HepG2 (cell line): Measurements from ENCODE around the gene THRA. TPM values are rescaled to one million over a fixed set of nuclear protein-coding genes. Genes with fewer than 3 reads are reported as not detected.

Experiments used
- ATF3 ChIP-seq: sonication (generic); formaldehyde crosslinking; IDR thresholded peaks from 2 replicates; pipeline ENCODE4 v1.4.0; 2020; ENCODE audit warnings: missing genetic modification reagents
- CEBPZ ChIP-seq: IDR thresholded peaks from 2 replicates; pipeline ENCODE4 v1.6.1; 2012; ENCODE audit warnings: low read length, improper control_type of control experiment
- DBP ChIP-seq: sonication (generic); formaldehyde crosslinking; IDR thresholded peaks from 2 replicates; pipeline ENCODE4 v1.4.0; 2020; ENCODE audit warnings: missing genetic modification reagents; ENCODE audit errors: not compliant biosample characterization
- MZF1 ChIP-seq: sonication (generic); formaldehyde crosslinking; IDR thresholded peaks from 2 replicates; pipeline ENCODE4 v1.8.1; 2023; ENCODE audit warnings: mild to moderate bottlenecking, missing genetic modification reagents, borderline replicate concordance
- NFRKB ChIP-seq: fragments of 450-650 bp; IDR thresholded peaks from 2 replicates; pipeline ENCODE4 v1.6.1; 2017
- PAWR ChIP-seq: sonication (generic); formaldehyde crosslinking; IDR thresholded peaks from 2 replicates; pipeline ENCODE4 v1.4.0; 2020; ENCODE audit warnings: missing genetic modification reagents, mild to moderate bottlenecking, borderline replicate concordance
- PHF5A ChIP-seq: IDR thresholded peaks from one replicate; pipeline ENCODE4 v1.6.1; 2018; ENCODE audit warnings: low read depth, missing genetic modification reagents; ENCODE audit not compliant: unreplicated experiment
- RBM39 ChIP-seq: fragments of 200-400 bp; formaldehyde crosslinking; IDR thresholded peaks from one replicate; pipeline ENCODE4 v1.6.1; 2018; ENCODE audit warnings: antibody characterized with exemption, mild to moderate bottlenecking, low read depth, low read length; ENCODE audit not compliant: poor library complexity, severe bottlenecking
- SATB2 ChIP-seq: sonication (generic); formaldehyde crosslinking; IDR thresholded peaks from 2 replicates; pipeline ENCODE4 v1.5.0; 2020; ENCODE audit warnings: missing genetic modification reagents
- XBP1 ChIP-seq: sonication (generic); formaldehyde crosslinking; IDR thresholded peaks from 2 replicates; pipeline ENCODE4 v1.5.0; 2020; ENCODE audit warnings: missing genetic modification reagents
- XRCC5 ChIP-seq: fragments of 200-400 bp; formaldehyde crosslinking; optimal IDR thresholded peaks from 2 replicates; pipeline ENCODE3; 2017; ENCODE audit warnings: mild to moderate bottlenecking, low read length
- ZNF331 ChIP-seq: sonication (generic); formaldehyde crosslinking; IDR thresholded peaks from 2 replicates; pipeline ENCODE4 v1.4.0; 2020; ENCODE audit warnings: missing genetic modification reagents
- ZNF510 ChIP-seq: sonication (generic); formaldehyde crosslinking; IDR thresholded peaks from 2 replicates; pipeline ENCODE4 v1.4.0; 2020; ENCODE audit warnings: low read depth, mild to moderate bottlenecking, missing genetic modification reagents
- ZNF577 ChIP-seq: sonication (generic); formaldehyde crosslinking; IDR thresholded peaks from 2 replicates; pipeline ENCODE4 v1.4.0; 2020; ENCODE audit warnings: mild to moderate bottlenecking, low read depth, missing genetic modification reagents, borderline replicate concordance
- ZNF776 ChIP-seq: sonication (generic); formaldehyde crosslinking; IDR thresholded peaks from 2 replicates; pipeline ENCODE4 v1.4.0; 2020; ENCODE audit warnings: mild to moderate bottlenecking, missing genetic modification reagents
- polyA plus RNA-seq, 8 experiments: library from polyadenylated mRNA; depleted of rRNA in 3 of 8; stranded (reverse) in 7 of 8; unstranded in 1 of 8; fragments of >200 nt; fragmentation: Illumina TruSeq in 4 of 8; extraction: Trizol in 4 of 8; gene quantifications; 2 replicates each; pipeline versions ENCODE4 v1.2.1 to v1.2.3, GENCODE V29; 2011 to 2016; ENCODE audit warnings: low read depth in 4 of 8, missing spikeins in 1 of 8, mixed read lengths in 1 of 8; ENCODE audit not compliant: insufficient read depth in 1 of 8
- total RNA-seq, 5 experiments: library from RNA; depleted of rRNA; stranded (reverse); fragments of >200 nt; fragmentation: Illumina TruSeq; extraction: Trizol; gene quantifications; 2 replicates each; pipeline ENCODE4 v1.2.3, GENCODE V29; 2016; ENCODE audit warnings: low read depth in 1 of 5
- TF ChIP-seq, protein P1 (sequence below): sonication (generic); formaldehyde crosslinking; IDR thresholded peaks from 2 replicates; pipeline ENCODE4 v1.4.0; 2020; ENCODE audit warnings: missing genetic modification reagents
- TF ChIP-seq, protein P2 (sequence below): sonication (generic); formaldehyde crosslinking; conservative IDR thresholded peaks from 2 replicates; pipeline ENCODE4 v1.4.0; 2020; ENCODE audit warnings: missing genetic modification reagents

Gene THRA
- total and polyA plus RNA-seq, 2 of the 13 experiments (the other 11 are each of a cell fraction or from before 2014, with no cell fraction given), result 8.0 to 9.9 TPM

DNA sequence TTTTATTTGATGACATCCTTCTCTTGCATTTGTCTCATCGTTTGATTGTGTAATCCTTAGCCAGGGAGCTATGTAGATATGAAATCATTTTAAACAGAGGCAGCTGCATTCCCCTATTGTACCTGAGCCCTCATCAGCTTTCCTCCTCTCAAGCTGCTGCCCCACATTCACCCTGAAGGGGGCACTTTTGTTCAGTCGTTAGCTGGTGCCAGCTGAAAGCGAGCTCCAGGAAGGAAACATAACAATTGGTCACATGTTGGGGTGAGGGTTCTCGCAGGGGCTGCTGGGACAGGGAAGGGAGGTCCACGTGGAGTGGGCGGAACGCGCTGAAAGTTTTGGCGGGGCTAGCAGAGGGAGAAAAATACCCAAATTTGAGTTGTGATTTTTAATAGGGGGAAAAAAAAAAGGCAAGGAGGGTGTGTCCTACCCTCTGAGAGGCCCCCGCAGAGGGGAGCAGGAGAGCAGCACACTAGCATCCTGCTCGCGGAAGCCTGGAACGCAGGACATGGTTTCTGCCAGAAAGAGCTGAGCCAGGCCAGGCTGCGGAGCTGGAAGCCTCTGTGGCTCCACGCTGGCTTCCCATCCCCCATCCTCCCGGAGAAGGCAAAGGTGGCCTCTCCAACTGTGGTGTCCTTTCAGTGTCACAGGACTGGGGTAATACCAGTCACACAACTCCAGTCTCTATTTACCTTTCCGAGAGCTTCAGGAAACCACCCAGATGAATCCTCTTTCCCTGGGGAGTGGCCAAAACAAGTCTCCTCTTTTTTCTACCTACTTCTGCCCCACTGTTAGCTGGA is 50.5 kb downstream of the THRA start (continued):
- TF ChIP-seq, protein P1, sequence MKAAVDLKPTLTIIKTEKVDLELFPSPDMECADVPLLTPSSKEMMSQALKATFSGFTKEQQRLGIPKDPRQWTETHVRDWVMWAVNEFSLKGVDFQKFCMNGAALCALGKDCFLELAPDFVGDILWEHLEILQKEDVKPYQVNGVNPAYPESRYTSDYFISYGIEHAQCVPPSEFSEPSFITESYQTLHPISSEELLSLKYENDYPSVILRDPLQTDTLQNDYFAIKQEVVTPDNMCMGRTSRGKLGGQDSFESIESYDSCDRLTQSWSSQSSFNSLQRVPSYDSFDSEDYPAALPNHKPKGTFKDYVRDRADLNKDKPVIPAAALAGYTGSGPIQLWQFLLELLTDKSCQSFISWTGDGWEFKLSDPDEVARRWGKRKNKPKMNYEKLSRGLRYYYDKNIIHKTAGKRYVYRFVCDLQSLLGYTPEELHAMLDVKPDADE (CRISPR knock-in tag), result no peak
- TF ChIP-seq DBP (no peak), ZNF577 (CRISPR knock-in tag) (no peak), XBP1 (CRISPR knock-in tag) (no peak), ZNF331 (CRISPR knock-in tag) (no peak; the same call in 1 of the 2 replicates), RBM39 (peak; percentile 71), CEBPZ (no peak), NFRKB (no peak), SATB2 (CRISPR knock-in tag) (peak; percentile 89), PHF5A (CRISPR knock-in tag) (peak; percentile 84), ZNF510 (no peak; the same call in 1 of the 2 replicates), ZNF776 (CRISPR knock-in tag) (no peak), MZF1 (CRISPR knock-in tag) (no peak), XRCC5 (peak; percentile 91), ATF3 (no peak; the same call in 1 of the 2 replicates), PAWR (no peak; the same call in 1 of the 2 replicates)
- TF ChIP-seq, protein P2, sequence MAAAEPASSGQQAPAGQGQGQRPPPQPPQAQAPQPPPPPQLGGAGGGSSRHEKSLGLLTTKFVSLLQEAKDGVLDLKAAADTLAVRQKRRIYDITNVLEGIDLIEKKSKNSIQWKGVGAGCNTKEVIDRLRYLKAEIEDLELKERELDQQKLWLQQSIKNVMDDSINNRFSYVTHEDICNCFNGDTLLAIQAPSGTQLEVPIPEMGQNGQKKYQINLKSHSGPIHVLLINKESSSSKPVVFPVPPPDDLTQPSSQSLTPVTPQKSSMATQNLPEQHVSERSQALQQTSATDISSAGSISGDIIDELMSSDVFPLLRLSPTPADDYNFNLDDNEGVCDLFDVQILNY, result no peak
